ENCODE results near the gene LIPF. TPM values are rescaled to one million over a fixed set of nuclear protein-coding genes. Genes with fewer than 3 reads are reported as not detected.

The LIPF gene, protein sequence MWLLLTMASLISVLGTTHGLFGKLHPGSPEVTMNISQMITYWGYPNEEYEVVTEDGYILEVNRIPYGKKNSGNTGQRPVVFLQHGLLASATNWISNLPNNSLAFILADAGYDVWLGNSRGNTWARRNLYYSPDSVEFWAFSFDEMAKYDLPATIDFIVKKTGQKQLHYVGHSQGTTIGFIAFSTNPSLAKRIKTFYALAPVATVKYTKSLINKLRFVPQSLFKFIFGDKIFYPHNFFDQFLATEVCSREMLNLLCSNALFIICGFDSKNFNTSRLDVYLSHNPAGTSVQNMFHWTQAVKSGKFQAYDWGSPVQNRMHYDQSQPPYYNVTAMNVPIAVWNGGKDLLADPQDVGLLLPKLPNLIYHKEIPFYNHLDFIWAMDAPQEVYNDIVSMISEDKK
- total RNA-seq, result not detected in 2 replicates

DNA sequence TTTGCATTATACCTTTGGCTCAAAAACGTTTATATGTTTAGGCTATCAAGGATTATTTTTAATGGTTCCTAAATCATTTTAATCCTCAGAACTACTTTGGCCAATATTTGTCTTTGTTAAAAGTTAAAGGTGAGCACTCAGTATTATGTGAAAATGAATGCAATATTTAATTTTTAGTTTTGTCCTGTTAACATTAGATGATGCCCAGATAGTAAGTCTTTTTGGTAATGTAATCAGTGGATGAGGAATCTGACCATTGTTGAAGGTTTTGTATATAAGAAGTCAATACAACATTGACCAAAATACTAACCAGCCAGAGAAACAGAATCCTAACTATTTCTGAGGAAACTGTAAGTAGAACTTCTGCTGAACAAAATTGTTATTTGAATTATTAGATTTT lies at the start of gene LIPF:
Gene LIPF, plus strand, starts transcription at position 301 of the 400 bp plus-strand sequence. CDS start 2,856 bp downstream, outside the sequence.

DNA sequence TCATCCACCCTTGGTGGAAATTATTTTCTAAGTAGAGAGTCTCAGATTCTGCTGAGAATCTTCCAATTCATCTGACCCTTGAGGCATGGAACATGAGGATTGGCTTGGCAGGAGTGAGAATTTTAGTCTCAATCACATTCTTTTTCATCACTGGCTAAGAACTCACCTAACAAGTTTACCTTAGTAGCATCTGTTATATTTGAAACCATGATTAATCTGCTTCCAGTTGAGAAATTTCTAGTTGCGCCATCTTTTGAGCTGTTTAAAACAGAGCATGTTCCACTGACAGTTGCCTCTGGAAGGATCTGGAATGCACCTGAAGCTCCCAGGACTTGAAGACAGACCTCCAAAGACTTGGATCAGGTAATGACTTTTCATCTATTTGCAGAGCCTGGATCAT lies 41.7 kb downstream of the LIPF start, which contains the start of gene LIPK:
Gene LIPK, plus strand, starts transcription at position 292 of the 400 bp plus-strand sequence. CDS start 18,295 bp downstream, outside the sequence.

Other genes starting within 250 kb of the LIPF start
- gene RNLS, start 81.1 kb upstream of the LIPF start, total RNA-seq, result 3.2 and 5.7 TPM in 2 replicates
- 0.07 TPM in 1 of 2 replicates, not detected in the other for gene LIPJ, start 77.7 kb upstream of the LIPF start, total RNA-seq
- gene LIPK, start 41.8 kb downstream of the LIPF start, total RNA-seq, result not detected in 2 replicates
- not detected in 2 replicates for gene LIPN, start 95.6 kb downstream of the LIPF start, total RNA-seq
- gene LIPM, start 138.3 kb downstream of the LIPF start, total RNA-seq, result not detected in 2 replicates
- gene ANKRD22, start 187.4 kb downstream of the LIPF start, total RNA-seq, result not detected in 2 replicates
- 1.9 and 6.5 TPM in 2 replicates for gene STAMBPL1, start 215.8 kb downstream of the LIPF start, total RNA-seq